Stimulated activated CD8-positive, alpha-beta memory T cell treated with anti-CD3 and anti-CD28 coated beads, Interleukin-12 subunit alpha, Interleukin-12 subunit beta, amount 100 ng/mL, for 4 hours (primary cell): ENCODE measurements around the gene RALB.
A peak's percentile ranks its signal among the peaks of the same experiment; 100 is the strongest.

Experiments used
- DNase-seq: peaks from one replicate; pipeline ENCODE4 v3.0.0-alpha.2; 2020; ENCODE audit warnings: low read depth

The RALB gene

GRCh38 chr2:120252225-120253020 is at the start of gene RALB:
TSS of gene RALB (plus strand) at chr2:120252852. CDS start at chr2:120278665, 25,813 bp downstream.
- peak; percentile 97 for DNase-seq

DNA sequence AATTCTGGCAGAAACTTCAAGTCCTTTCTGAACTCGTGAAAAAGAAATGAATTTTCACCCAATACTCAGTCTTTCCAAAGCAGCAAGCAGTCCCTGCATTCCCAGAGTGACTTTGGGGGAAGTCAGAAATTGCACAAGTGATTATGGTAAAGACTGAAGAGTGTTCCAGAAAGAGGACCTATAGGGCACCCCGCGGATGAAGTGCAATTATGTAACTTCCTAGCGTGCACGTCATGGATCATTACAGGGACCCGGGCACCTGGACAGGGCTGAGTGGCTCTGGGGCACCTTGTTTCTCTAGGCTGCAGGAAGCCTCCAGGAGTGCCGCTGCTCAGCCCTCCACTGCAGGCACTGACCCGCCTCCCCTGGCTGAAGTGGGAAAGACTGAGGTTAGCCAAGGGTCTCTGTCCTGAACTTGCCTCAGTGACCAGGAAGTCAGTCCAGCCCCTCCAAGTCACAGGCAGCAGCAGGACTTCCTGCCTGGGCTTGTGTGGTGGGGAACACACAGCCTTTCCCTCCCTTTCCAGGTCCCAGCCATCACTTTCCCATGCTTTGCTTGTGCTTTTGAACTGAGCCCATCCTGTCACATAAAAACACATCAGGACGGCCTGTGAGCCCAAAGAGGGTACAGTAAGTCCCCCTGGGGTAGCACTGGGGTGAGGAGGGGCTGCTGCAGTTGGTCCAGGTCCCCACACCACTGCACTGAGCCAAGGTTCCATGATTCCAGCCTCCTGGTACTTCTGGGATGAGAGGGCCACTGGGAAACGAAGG is 49.2 kb upstream of the RALB start:
- DNase-seq, result no peak

GRCh38 chr2:120204022-120204405 is 48.6 kb upstream of the RALB start:
- no peak for DNase-seq

DNA sequence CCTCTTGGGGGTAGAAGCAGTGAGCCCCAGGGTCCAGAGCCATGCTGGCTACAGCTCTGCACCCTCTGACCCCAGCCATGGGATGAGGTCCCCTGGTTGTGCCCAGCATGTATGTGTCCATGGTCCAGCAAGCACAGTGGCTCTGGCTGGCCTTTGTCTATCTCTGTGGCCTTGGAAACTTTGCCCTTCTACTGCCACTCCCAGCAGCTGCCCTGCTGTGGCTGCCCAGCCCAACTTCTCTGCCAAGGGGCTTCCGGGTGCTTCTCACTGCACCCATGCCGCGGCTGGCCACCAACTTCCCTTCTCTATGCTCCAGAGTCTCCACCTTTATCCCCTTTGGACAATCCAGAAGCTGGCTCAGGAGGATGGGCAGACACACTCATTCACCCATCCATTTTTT is 48.2 kb upstream of the RALB start:
- no peak for DNase-seq

DNA sequence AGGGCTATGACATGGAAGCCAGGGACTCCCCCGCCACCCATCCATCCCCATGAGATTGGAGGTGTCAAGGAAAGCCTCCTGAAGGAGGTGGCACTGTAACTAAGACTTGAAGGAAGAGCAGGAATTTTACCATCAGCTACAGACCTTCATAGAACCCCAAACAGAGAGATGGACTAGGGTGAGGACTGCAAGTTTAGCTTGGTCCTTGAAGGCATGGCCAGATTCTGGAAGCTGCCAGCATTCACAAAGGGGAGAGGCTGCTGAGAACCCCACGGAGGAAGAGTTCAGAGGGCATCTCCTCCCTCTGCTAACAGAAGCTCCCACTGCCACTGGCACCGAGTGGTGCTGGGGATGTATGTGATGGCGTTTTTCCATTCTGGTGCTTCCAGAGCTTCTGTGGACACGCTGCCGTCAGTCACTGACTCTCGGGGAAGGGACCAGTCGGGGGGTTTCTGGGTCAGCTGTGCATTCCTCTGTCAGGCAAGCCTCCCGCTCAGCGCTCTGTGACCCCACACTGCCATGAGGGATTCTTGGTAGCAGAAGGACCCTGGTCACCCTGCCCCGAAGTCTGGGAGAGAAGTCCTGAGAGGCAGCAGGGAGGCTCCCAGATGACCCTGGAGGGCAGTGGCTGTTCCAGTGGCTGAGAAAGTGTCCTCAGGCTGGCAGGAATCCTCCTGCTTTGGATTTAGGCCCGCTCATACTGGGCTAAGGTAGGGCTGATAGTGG is 47.5 kb upstream of the RALB start:
- no peak for DNase-seq

DNA sequence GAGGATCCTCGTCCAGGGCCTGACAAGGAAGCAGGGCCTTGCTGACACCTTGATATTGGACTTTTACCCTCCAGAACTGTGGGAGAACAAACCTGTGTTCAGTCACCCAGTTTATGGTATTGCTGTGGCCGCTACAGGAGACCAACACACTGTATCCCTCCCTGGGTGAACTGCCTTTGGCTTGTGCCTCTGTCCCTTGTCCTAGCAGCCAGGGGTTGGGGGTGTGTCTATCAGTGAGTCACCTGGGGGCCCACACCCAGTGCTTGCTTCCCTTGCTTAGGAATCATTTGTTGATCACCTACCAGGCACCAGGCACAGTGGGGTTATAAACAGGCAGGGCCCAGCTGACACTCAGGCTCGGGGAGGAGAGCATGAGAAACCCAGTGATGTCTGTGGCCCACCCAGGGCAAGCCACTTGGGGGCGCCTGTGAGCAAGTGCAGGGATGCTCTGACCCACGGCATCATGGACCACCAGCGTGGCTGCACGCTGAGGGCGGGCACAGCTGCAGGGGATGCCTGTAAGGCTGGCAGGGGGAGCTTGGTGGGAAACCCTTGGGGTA is 46.5 kb upstream of the RALB start:
- DNase-seq, result no peak

DNA sequence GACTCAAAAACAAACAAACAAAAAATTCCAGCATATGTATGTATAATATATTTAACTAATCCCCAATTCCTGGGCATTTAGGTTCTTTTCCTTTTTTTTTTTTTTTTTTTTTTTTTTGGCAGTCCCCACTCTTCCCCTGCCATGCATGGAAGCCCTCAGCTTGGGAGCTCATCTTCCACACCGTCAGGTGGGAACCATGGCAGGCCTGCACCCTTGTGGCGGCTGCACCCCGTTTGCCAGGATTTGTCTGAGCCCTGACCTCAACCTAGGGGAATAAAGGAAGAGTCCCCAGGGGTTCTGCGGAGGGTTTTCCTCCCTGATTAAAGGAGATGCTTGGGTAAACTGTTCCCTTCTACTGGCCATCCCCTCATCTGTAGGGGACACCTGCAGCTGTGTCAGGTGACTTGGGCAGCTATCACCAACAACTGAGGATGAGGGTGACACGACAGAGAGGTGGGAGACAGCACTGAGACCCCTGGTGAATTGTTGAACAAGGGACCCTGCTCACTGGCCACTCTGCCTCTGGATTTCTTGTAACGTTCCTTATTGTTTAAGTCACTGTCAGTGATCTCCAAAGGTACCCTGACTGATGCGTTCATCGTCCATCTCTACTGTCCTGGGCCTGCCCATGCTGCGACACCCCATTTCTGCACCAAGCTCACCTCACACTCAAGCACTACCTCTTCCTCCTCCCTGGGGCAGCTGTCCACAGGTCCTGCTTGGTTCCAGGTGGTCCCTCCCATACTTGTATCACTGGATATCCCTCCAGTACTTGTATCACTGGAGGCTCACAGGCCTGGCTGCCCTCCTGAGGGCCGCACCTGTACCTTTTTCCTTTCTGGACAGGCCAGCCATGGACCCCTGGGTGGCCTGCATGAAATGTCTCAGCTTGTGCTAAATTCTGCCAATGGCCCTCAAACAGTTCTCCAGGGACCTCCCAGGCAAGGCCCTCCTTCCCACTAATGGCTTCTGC is 44.0 kb upstream of the RALB start:
- no peak for DNase-seq

DNA sequence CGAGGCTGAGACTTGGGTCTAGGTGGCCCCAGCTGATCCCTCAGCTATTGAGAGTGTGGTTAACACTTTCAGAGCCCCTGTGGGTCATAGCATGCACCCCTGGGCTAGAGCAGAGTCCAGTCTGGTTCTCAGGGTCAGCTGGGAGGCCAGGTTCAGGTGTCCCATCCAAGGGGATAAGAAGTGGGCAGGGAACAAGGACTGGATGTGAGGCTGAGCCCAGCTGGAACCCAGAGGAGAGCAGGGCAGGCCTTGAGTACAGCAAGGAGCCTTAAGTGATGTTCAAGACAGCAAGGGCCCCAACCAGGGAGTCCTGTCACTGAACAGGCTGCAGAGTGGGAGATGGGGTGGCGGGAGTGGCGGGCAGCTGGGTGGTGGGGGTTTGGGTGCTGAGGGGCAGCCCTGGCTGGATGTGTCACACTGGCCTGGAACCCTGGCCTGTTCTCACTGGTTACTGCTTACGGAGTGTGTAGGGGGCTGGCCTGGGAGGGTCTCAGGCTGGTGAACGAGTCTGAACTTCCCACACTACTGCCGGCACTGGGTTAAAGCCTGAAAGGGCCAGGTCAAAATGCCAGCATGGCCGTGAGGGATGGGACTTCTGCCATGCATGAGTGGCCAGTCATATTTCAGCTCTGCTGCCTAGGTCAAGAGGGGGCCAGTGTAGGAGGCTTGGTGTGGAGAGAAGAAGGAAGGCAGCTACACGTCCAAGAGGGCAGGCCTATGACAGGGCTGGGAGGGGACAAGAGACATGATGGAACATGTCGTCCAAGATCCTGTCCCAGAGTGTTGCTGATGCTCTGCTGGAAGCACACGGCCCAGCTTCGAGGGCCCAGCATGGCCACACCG is 43.0 kb upstream of the RALB start:
- DNase-seq, result no peak

DNA sequence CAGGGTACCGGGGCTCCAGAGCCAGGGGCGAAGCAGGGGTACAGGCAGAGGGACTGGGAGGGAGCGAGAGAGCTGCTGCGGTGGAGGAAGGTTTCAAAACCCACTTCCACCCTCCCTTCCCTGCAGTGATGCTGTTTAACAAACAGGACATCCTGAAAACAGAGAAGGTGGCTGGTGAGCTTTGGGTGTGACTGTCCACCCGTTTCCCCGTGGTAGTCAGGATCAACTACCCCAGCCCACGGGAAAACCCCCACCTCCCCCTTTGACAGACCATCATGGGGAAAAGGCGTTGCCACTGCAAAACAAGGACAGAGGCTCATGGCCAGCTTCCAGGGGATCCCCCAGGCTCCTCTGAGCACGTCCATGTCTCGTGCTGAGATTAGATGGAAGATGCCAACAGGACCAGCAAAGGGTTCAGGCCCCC is 42.4 kb upstream of the RALB start:
- DNase-seq, result no peak

GRCh38 chr2:120218181-120218580 is 34.5 kb upstream of the RALB start:
- no peak for DNase-seq

DNA sequence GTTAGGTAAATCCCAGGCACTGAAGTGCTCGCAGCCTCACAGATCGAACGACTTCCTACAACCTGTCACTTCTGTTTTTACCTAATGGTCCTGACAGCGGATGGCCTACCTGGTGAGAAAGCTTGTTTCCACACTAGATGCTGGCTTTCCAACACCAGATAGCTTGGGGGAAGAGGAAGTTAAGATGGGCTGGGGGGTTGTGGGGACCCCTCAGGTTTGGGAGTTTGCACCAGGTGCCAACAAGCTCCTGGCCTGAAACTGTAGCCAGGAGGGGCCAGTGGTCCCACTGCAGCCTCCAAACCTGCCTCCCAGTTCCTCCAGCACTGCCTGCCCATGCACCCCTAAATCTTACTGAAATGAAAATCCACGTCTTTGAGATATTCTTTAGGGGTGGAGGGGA is 33.4 kb upstream of the RALB start:
- DNase-seq, result no peak

DNA sequence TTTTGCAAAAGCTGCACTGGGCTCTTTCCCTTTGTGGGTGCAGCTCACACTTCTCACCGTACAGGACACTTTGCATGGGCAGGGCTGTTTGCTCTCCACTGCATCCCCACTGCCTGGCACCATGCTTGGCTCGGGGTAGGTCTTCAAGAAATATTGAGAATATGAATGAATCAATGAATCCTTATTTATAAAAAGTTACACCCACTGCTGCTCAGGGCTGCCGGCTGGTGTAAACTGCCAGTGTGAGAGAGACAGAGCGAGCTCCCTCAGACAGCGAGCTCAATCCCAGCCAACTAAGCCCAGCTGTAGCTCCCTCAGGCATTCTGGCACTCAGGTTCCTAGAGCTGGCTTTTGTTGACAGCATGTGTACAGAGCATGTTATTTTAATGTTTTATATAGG is 32.9 kb upstream of the RALB start:
- no peak for DNase-seq

DNA sequence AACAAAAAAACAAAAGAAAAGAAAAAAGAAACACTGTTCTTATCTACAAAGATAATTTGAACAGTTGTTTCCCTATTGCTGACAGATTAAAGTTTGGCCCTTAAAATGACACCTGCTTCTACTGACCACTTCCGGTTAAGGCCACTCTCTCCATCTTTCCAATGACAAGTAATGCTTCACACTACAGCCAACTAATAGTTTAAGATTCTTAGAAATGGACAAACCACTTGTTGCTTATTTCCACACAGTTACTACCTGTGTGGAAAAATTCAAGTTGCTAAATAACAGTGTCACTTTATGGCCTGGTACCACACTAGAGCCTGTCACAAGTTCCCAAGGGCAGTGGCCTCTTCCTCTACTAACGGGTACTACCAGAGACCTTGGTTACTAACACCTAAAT is 31.9 kb upstream of the RALB start:
- DNase-seq, result no peak

DNA sequence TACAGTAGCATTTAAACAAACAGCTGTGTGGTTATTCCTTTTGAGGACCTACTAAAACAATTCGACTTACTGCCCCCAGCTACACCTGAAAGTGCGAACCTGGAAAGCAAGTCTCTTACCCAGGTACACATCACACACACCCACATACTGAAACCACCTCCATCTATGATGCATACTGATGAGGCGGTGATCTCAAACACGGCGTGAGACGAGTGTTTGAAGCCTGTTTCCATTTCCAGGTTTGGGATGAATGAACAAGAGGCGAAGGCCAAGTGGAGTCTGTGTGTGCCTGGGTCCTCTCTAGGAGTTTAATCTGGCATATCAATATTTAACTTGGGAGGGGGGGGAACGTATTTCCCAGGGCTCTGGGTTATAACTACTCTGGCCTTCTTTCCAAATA is 31.0 kb upstream of the RALB start:
- no peak for DNase-seq

GRCh38 chr2:120222186-120223033 is 30.2 kb upstream of the RALB start:
- DNase-seq, result no peak

- peak; percentile 87 for DNase-seq
Observed at GRCh38 chr2:120223034-120223912, 29.4 kb upstream of the RALB start, which contains the start of gene TMEM185B. TSS of gene TMEM185B (minus strand) at chr2:120223400. CDS start at chr2:120222976, 424 bp downstream.

GRCh38 chr2:120224256-120224655 is 28.4 kb upstream of the RALB start:
- DNase-seq, result no peak
